HG03520 (cell line): ENCODE data around the gene CRISP3.

Source experiments
- ATAC-seq: cut with Tn5 transposase; IDR thresholded peaks from one replicate; pipeline ENCODE4 v1.9.1; 2021; ENCODE audit warnings: mild to moderate bottlenecking, moderate library complexity; ENCODE audit not compliant: unreplicated experiment

CRISP3 gene

DNA sequence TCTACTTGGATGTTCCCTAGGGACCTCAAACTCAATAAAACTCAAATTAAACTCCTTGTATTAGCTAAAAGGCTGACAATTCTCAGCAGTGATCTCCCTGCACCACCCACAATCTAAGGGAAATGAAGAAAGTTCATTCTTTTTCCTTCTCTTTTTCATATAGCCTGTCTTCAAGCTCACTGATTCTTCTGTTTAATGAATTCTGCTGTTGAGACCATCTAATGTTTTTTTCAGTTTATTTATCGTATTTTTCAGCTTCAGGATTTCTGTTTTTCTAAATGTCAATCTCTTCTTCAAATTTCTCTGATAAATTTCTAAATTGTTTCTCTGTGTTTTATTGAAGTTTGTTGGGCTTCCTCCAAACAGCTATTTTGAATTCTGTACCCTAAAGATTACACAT is 50.7 kb downstream of the CRISP3 start:
- ATAC-seq: no peak

DNA sequence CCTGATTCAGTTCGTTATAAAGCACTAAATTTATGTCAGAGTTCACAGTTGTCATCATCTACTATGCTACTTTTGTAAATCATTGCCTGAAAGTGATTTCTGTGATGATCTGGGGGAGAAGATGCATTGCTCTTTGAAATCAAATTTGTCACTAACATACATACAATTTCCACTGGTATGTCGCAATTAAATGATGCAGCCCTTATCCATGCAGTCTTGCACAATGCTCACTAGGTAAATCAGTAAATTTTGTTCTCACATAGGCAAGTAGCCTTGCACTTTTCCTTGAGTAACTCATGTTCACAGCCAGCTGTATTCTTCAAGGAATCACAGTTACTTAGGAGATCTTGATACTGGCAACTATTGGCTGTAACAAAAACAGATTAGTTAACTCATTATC is 51.7 kb downstream of the CRISP3 start:
- no peak for ATAC-seq
